GM18507 (cell line): ENCODE measurements around the gene MFAP5.
"Not testable (repeated sequence)": the region's sequence is repeated elsewhere in the genome, so short reads cannot be mapped to it uniquely, and the experiment has no call there.

Experiments used
- DNase-seq: peaks from one replicate; pipeline ENCODE4 v3.0.0; 2011; ENCODE audit warnings: low read depth; ENCODE audit not compliant: insufficient read length; ENCODE audit errors: extremely low spot score
- FAIRE-seq: peaks from 2 replicates; lab custom pipeline; 2011; peaks lifted over from hg19 to GRCh38; lab: Jason Lieb, UNC

MFAP5 gene

DNA sequence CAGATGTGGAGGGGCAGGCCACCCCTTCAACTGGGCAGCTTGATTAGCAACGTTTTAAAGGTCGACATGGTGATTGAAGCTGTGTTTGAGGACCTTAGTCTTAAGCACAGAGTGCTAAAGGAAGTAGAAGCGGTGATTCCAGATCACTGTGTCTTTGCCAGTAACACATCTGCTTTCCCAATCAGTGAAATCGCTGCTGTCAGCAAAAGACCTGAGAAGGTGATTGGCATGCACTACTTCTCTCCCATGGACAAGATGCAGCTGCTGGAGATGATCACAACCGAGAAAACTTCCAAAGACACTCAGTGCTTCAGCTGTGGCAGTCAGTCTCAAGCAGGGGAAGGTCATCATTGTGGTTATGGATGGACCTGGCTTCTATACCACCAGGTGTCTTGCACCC lies 26.0 kb downstream of the MFAP5 start:
- no peak for FAIRE-seq

DNA sequence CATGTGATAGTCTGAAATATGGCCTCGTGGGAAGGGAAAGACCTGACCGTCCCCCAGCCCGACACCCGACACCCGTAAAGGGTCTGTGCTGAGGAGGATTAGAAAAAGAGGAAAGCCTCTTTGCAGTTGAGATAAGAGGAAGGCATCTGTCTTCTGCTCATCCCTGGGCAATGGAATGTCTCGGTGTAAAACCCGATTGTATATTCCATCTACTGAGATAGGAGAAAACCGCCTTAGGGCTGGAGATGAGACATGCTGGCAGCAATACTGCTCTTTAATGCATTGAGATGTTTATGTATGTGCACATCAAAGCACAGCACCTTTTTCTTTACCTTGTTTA lies 26.6 kb downstream of the MFAP5 start:
- not testable (repeated sequence) for DNase-seq, FAIRE-seq

More for the DNA sequence above, 26.0 kb downstream of the MFAP5 start:
- DNase-seq, result no peak

DNA sequence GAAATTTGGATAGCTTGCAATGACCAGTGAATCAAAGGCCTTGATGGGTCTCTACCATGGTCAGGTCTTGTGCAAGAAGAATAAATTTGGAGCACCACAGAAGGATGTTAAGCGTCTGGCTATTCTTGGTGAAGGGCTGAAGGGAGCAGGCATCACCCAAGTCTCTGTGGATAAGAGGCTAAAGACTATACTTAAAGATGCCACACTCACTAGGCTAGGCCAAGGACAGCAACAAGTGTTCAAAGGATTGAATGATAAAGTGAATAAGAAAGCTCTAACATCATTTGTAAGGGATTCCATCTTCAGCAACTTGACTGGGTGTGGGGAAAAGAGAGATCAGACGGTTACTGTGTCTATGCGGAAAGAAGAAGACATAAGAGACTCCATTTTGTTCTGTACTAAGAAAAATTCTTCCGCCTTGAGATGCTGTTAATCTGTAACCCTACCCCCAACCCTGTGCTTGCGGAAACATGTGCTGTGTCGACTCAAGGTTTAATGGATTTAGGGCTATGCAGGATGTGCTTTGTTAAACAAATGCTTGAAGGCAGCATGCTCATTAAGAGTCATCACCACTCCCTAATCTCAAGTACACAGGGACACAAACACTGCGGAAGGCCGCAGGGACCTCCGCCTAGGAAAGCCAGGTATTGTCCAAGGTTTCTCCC lies 27.2 kb downstream of the MFAP5 start:
- not testable (repeated sequence) for FAIRE-seq, DNase-seq

DNA sequence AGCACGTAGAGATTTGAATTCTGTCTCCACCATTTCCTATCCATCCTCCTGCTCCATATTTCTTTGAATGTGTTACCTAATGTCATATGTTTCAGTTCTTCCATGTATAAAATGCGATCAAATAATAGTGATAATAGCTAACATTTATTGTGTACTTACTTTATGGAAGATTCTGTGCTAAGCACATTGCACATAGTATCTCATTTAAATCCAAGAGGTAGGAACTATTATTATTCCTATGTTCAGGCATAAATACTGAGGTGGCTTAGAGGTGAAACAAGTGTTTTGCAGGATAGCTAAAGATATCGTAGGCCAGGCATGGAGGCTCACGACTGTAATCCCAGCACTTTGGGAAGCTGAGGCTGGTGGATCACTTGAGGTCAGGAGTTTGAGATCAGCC lies 32.5 kb downstream of the MFAP5 start:
- FAIRE-seq (no peak), DNase-seq (no peak)

DNA sequence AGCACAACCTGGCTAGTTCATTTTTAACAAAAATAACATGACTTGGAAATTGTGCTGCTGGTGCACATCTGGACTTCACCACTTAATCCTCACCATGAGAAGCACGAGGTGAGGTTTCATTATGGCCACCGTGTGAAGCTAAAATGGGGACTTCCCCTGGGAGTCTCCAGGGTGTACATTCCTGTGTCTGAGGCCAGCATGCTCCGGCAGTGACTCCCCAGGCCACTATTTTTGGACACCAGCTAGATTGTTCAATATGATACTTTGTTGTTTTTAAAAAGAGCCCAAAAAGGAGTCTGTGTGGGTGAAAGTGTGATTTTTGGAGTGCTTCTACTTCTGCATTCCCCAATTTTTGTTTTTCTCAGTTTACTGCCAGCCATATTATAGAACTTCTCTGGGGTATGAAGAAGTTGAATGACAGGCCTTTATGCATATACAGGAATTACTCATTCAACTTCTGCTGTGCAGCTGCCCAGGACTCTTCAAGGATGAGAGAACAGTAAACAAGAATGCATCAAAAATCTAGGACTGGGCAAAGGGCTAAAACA lies 33.1 kb downstream of the MFAP5 start:
- DNase-seq (no peak), FAIRE-seq (peak; percentile 98)

DNA sequence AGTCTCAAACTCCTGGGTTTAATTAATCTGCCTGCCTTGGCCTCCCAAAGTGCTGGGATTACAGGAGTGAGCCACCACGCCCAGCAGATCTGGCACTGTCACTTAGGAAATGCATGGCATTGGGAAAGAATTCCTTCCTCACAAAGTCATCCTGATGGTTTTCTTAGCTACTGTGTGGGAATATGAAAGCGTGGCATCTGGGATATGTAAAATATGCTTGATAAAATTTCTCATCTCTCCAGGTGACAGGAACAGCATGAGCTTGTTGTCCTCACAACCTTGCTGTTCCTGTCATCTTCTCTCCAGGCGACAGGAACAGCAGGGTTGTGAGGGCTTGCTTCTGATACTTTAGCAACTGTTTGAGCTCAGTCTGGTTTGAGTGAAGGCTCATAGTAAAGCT lies 33.9 kb downstream of the MFAP5 start:
- FAIRE-seq (no peak), DNase-seq (no peak)

DNA sequence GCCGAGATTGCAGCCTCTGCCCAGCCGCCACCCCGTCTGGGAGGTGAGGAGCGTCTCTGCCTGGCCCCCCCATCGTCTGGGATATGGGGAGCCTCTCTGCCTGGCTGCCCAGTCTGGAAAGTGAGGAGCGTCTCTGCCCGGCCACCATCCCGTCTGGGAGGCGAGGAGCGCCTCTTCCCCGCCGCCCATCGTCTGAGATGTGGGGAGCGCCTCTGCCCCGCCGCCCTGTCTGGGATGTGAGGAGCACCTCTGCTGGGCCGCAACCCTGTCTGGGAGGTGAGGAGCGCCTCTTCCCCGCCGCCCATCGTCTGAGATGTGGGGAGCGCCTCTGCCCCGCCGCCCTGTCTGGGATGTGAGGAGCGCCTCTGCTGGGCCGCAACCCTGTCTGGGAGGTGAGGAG lies 37.9 kb downstream of the MFAP5 start:
- DNase-seq, FAIRE-seq: not testable (repeated sequence)

DNA sequence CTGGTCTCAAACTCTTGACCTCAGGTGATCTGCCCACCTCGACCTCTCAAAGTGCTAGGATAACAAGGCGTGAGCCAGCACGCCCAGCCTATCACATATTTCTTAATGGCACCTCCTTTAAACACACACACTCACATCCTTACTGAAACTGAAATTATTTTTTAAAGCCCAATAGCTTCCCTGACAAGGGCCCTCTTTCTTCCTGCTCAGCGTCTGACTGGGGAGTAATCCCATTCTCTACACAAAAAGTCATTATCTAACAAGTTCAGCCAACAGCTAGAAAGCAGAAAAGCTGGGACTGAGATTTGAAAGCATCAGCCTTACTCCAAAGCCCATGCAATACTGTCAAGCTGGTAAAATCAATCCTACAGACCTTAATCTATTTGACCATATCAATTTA lies 40.0 kb downstream of the MFAP5 start:
- peak; percentile 15 for FAIRE-seq
- DNase-seq, result no peak

DNA sequence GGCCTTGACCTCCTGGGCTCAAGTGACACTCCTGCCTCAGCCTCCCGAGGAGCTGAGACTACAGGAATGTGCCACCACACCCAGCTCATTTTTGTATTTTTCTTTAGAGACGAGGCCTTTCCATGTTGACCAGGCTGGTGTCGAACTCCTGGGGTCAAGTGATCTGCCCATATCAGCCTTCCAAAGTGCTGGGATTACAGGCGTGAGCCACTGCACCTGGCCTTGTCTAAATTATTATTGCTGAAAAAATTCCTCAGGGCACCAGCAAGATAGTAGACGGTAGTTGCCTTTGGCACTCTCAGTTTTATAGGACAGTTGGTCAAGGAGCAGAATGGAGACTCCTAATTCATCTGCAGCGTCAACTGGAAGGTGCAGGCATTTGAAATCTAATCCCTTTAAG lies 47.4 kb downstream of the MFAP5 start:
- FAIRE-seq (no peak), DNase-seq (no peak)

DNA sequence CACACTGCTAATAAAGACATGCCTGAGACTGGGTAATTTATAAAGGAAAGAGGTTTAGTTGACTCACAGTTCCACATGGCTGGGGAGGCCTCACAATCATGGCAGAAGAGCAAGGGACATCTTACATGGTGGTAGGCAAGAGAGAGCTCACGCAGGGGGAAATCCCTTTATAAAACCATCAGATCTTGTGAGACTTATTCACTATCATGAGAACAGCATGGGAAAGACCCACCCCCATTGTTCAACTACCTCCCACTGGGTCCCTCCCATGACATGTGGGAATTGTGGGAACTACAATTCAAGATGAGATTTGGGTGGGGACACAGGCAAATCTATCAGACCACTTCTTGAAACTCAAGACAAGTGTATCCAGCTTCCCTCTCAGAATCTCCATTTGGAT lies 48.7 kb downstream of the MFAP5 start:
- not testable (repeated sequence) for DNase-seq, FAIRE-seq

DNA sequence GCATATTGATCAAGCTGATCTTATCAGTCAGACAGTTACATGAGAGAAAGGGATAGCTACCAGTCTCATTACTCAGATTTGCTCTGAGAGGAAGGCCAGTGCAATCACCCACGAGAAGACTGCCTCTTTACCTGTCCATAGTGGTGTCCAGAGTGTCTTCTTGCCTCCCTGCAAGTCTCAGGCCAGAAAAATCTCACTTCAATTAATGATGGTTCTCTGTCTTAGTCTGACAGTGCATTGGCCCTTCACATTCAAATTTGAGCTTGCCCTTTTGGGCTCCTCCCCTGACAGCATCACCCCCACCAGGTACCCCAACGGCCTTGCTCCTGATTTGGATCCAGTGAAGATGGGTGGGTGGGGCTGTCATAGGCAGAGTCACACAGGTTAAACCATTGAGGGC lies 50.0 kb downstream of the MFAP5 start, which contains the start of gene AICDA:
TSS of gene AICDA (minus strand) at position 231 of the 400 bp plus-strand sequence. CDS start at position 139, 92 bp downstream.
- DNase-seq (no peak), FAIRE-seq (peak; percentile 85)

DNA sequence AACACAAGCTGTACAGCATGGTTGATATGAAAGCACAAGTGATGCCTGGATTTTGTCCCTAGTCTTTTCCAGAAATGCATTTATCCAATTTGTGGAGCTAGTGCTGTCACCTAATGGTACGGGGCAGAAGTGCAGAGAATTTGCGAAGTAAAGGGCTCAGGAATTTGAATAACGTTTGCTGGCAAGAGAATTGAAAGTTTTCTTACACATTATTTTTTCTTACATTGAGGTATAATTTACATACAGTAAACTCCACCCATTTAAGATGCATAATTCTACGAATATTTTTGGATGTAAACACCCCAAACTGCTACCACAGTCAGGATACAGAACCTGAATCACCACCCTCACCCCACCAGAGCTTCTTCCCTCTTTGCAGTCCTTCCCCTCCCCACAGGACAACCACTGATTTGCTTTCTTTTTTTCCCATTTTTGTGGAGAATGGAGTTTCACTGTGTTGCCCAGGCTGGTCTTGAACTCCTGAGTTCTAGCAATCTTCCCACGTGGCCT lies 53.5 kb downstream of the MFAP5 start:
- FAIRE-seq (peak; percentile 89), DNase-seq (no peak)

DNA sequence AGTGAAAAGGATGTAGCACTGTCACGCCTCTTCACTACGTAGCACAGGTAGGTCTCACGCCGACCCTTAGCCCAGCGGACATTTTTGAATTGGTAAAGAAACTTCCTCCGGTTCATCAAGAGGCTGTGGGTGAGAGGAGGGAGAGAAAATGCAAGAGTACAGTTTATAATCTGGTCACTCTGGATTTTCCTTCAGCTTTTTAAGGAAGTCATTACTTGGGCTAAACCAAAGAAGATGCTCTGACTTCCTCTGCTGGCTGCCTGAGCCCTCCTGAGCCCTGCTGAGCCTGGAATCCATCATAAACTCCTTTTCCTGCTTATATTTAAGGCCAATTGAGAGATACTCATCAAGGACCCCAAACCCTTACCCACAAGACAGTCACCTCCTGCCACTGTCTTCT lies 55.7 kb downstream of the MFAP5 start:
- FAIRE-seq, result peak; percentile 35

DNA sequence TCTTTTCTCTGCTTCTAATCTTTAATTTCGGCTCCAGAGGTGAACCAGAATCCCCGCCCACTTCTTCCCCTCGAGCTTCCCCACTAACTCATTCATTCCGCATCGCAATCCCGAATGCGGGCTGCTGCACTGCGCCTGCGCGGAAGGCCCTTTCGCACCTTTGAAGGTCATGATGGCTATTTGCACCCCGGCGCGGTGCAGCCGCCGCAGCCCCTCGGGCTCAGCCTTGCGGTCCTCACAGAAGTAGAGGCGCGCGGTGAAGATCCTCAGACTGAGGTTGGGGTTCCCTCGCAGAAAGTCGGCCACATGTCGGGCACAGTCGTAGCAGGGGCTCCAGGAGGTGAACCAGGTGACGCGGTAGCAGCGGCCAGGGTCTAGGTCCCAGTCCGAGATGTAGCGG lies 57.6 kb downstream of the MFAP5 start:
- no peak for DNase-seq
- FAIRE-seq, result no peak

More for the DNA sequence above, 55.7 kb downstream of the MFAP5 start:
- DNase-seq, result no peak

DNA sequence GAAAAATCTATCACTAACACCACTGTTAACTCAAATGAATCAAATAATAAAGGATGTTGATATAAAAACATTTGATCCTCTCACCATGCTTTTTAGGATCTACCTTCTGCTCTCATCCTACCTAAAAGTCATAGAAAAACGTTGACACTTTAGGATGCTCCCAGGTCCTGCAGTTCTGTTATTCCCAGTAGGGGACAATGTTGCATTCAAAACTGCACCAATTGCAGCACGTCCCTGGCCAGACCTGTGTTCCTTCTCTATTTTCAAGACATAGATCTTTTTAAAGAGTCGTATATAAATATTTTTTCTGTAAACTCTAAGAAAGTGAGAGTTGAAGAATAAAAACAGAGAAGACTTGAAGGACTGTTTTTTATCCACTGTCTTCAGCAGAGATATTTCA lies 58.8 kb downstream of the MFAP5 start:
- DNase-seq, result no peak
- no peak for FAIRE-seq

DNA sequence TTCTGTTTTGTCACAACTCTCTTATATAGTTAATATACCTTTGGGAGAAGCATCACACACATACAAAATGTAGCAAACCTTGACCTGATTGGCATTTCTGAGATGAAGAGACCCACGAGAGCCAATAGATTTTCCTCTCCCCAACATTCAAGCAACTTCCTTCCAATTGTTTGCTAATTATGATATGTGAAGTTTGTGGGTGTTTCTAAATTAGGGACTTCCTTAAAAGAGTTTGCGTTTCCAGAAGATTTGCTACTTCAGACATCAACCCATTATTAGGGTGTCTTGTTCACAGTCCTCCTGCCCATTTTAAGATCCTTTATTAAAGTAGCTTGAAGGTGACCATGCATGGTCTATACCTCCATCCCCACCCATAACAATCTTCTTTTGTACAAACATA lies 59.3 kb downstream of the MFAP5 start:
- DNase-seq (no peak), FAIRE-seq (no peak)

DNA sequence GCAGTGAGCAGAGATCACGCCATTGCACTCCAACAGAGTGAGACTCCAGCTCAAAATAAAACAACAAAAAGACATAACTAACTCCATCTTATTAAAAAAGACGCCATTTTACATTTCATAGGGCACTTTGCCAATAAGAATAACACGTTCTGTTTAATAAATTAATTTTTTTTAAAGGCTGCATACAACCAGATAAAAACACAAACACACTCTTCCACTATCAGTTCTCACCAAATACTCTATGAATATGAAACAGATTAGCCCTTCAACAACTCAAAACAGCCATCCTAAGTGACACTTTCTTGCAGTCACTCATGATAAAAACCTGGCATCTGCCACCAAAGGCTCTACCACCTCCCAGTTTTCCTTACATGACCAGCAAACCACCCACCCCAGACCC lies 66.1 kb downstream of the MFAP5 start:
- DNase-seq, result no peak
- no peak for FAIRE-seq
